Neural cell (in vitro differentiated cells): ENCODE measurements around the gene CTRB1.

Source experiments
- CTCF ChIP-seq: fragments of 450-650 bp; IDR thresholded peaks from 2 replicates; pipeline ENCODE4 v1.5.1; 2014; ENCODE audit warnings: antibody characterized with exemption, mild to moderate bottlenecking, moderate library complexity; ENCODE audit not compliant: poor library complexity, severe bottlenecking
- EP300 ChIP-seq: fragments of 450-650 bp; conservative IDR thresholded peaks from 2 replicates; pipeline ENCODE4 v1.6.1; 2014; ENCODE audit warnings: antibody characterized with exemption, mild to moderate bottlenecking, moderate library complexity; ENCODE audit not compliant: poor library complexity, severe bottlenecking
- EZH2 ChIP-seq: fragments of 200-600, 300-800 bp; shearing (Covaris generic), sonication (generic); IDR thresholded peaks from 2 replicates; pipeline ENCODE4 v1.6.1; 2014; ENCODE audit warnings: antibody characterized with exemption, low read length, borderline replicate concordance, mild to moderate bottlenecking; ENCODE audit not compliant: insufficient read depth, poor library complexity, severe bottlenecking
- MXI1 ChIP-seq: fragments of 450-650 bp; conservative IDR thresholded peaks from 2 replicates; pipeline ENCODE4 v1.6.1; 2014; ENCODE audit warnings: antibody characterized with exemption, mild to moderate bottlenecking; ENCODE audit not compliant: poor library complexity, severe bottlenecking
- POLR2AphosphoS5 ChIP-seq: IDR thresholded peaks from 2 replicates; pipeline ENCODE4 v1.6.1; 2012
- RAD21 ChIP-seq: fragments of 450-650 bp; conservative IDR thresholded peaks from 2 replicates; pipeline ENCODE4 v1.6.1; 2014; ENCODE audit warnings: antibody characterized with exemption, mild to moderate bottlenecking, moderate library complexity
- REST ChIP-seq: IDR thresholded peaks from 2 replicates; pipeline ENCODE4 v1.6.1; 2012; ENCODE audit warnings: borderline replicate concordance
- SMC3 ChIP-seq: fragments of 450-650 bp; conservative IDR thresholded peaks from 2 replicates; pipeline ENCODE4 v1.6.1; 2014; ENCODE audit warnings: antibody characterized with exemption, mild to moderate bottlenecking, moderate library complexity; ENCODE audit not compliant: poor library complexity
- TAF1 ChIP-seq: IDR thresholded peaks from 2 replicates; pipeline ENCODE4 v1.6.1; 2012; ENCODE audit warnings: low read depth

- no peak for TF ChIP-seq EP300
- TF ChIP-seq CTCF = no peak
- TF ChIP-seq POLR2AphosphoS5 = no peak
- TF ChIP-seq EZH2 = no peak
- no peak for TF ChIP-seq MXI1
- TF ChIP-seq RAD21 = no peak
- no peak for TF ChIP-seq REST
- no peak for TF ChIP-seq TAF1
- no peak for TF ChIP-seq SMC3
Observed at GRCh38 chr16:75238853-75239541, 20.2 kb downstream of the CTRB1 start.
